ENCODE data around the gene ZSWIM4. TPM values are rescaled to one million over a fixed set of nuclear protein-coding genes. Genes with fewer than 3 reads are reported as not detected.

Gene ZSWIM4
- total RNA-seq, 1 experiment from 2014 or later = 11.5 TPM

- no peak for DNase-seq
- CTCF ChIA-PET = interaction anchor here (0.6 kb wide), 1 partner anchor 9 kb away, joined by 5 read pairs; the partner anchor contains the start of gene C19orf53
- H3K9me3 Mint-ChIP-seq (ENCODE audit: low read depth, unreplicated experiment) = no peaks in the 10 kb centered on the region
- no peaks in the 10 kb centered on the region for H3K27me3 Mint-ChIP-seq (ENCODE audit: unreplicated experiment)
- peaks cover 11% of the 10 kb centered on the region for H3K4me1 Mint-ChIP-seq (ENCODE audit: low read depth, unreplicated experiment)
- H3K4me3 Mint-ChIP-seq (ENCODE audit: low read depth, unreplicated experiment) = peak overlapping the region; percentile 69
- TF ChIP-seq CTCF (IDR thresholded peaks at IDR 0.05; ENCODE audit: unreplicated experiment) = no peak
- peaks cover 42% of the 10 kb centered on the region for H3K36me3 Mint-ChIP-seq (ENCODE audit: insufficient read depth, unreplicated experiment)
- BruUV-seq (replicated peaks) = TSS peak; percentile 27
- peak overlapping the region; percentile 73 for H3K27ac Mint-ChIP-seq (ENCODE audit: unreplicated experiment)
- intact Hi-C loops (cut with micrococcal nuclease; ENCODE audit: unreplicated experiment) = no loop called here
Observed at GRCh38 chr19:13765395-13766094, 29.7 kb upstream of the ZSWIM4 start.

- DNase-seq = no peak
- intact Hi-C loops (cut with micrococcal nuclease; ENCODE audit: unreplicated experiment) = no loop called here
- TF ChIP-seq CTCF (IDR thresholded peaks at IDR 0.05; ENCODE audit: unreplicated experiment) = no peak
- Mint-ChIP-seq H3K27me3 (ENCODE audit: unreplicated experiment) (no peaks in the 10 kb centered on the region), H3K27ac (ENCODE audit: unreplicated experiment) (no peak overlapping the region), H3K4me3 (ENCODE audit: low read depth, unreplicated experiment) (peak overlapping the region; percentile 69), H3K9me3 (ENCODE audit: low read depth, unreplicated experiment) (no peaks in the 10 kb centered on the region), H3K36me3 (ENCODE audit: insufficient read depth, unreplicated experiment) (peaks cover 43% of the 10 kb centered on the region), H3K4me1 (ENCODE audit: low read depth, unreplicated experiment) (peaks cover 11% of the 10 kb centered on the region)
- BruUV-seq (replicated peaks) = no TSS peak
- CTCF ChIA-PET = no interaction called here
Observed at GRCh38 chr19:13766095-13766481, 29.2 kb upstream of the ZSWIM4 start.

GRCh38 chr19:13768510-13768909, 26.7 kb upstream of the ZSWIM4 start:
- intact Hi-C loops (cut with micrococcal nuclease; ENCODE audit: unreplicated experiment) = no loop called here
- H3K4me3 Mint-ChIP-seq (ENCODE audit: low read depth, unreplicated experiment) = no peak overlapping the region
- no peak overlapping the region for H3K27ac Mint-ChIP-seq (ENCODE audit: unreplicated experiment)
- CTCF ChIA-PET = no interaction called here
- H3K27me3 Mint-ChIP-seq (ENCODE audit: unreplicated experiment) = no peaks in the 10 kb centered on the region
- peaks cover 28% of the 10 kb centered on the region for H3K36me3 Mint-ChIP-seq (ENCODE audit: insufficient read depth, unreplicated experiment)
- TF ChIP-seq CTCF (IDR thresholded peaks at IDR 0.05; ENCODE audit: unreplicated experiment) = no peak
- no TSS peak for BruUV-seq (replicated peaks)
- no peak for DNase-seq
- peaks cover 11% of the 10 kb centered on the region for H3K4me1 Mint-ChIP-seq (ENCODE audit: low read depth, unreplicated experiment)
- H3K9me3 Mint-ChIP-seq (ENCODE audit: low read depth, unreplicated experiment) = no peaks in the 10 kb centered on the region

- DNase-seq = no peak
- no peak overlapping the region for H3K27ac Mint-ChIP-seq (ENCODE audit: unreplicated experiment)
- CTCF ChIA-PET = no interaction called here
- no peaks in the 10 kb centered on the region for H3K9me3 Mint-ChIP-seq (ENCODE audit: low read depth, unreplicated experiment)
- H3K4me1 Mint-ChIP-seq (ENCODE audit: low read depth, unreplicated experiment) = peaks cover 9% of the 10 kb centered on the region
- no peak for TF ChIP-seq CTCF (IDR thresholded peaks at IDR 0.05; ENCODE audit: unreplicated experiment)
- no peaks in the 10 kb centered on the region for H3K27me3 Mint-ChIP-seq (ENCODE audit: unreplicated experiment)
- H3K36me3 Mint-ChIP-seq (ENCODE audit: insufficient read depth, unreplicated experiment) = peaks cover 25% of the 10 kb centered on the region
- no peak overlapping the region for H3K4me3 Mint-ChIP-seq (ENCODE audit: low read depth, unreplicated experiment)
- intact Hi-C loops (cut with micrococcal nuclease; ENCODE audit: unreplicated experiment) = no loop called here
- no TSS peak for BruUV-seq (replicated peaks)
Observed at GRCh38 chr19:13770013-13770635, 25.1 kb upstream of the ZSWIM4 start.

Measured in Calu3 (cell line).